ENCODE data around the gene NSMF.
"Not testable (repeated sequence)": the region's sequence is repeated elsewhere in the genome, so short reads cannot be mapped to it uniquely, and the experiment has no call there.

The NSMF gene

DNA sequence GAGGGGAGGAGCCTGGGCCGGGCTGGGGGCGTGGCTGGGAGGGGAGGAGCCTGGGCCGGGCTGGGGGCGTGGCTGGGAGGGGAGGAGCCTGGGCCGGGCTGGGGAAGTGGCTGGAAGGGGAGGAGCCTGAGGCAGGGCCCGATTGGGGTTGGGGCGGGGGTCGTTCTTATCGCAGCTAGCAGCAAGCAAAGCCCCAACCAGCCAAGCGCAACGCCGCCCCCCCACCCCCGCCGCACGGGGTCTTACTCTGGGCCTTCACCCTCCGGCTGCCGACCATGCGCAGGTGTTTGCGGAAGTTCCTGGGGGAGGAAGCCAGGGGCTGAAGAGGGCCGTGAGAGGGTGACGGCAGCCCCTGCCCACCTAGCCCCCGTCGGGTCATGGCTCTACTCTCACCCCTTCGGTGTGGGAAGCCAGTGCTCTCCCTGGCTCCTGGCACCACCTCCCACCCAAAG, 5.0 kb downstream of the NSMF start:
- H3K27ac Mint-ChIP-seq, result peak overlapping the region; percentile 96
- H3K4me1 Mint-ChIP-seq, result peaks cover 19% of the 10 kb centered on the region
- no peaks in the 10 kb centered on the region for H3K27me3 Mint-ChIP-seq (ENCODE audit: low read depth, poor library complexity)
- DNase-seq, result peak; percentile 71
- peak overlapping the region; percentile 44 for H3K4me3 Mint-ChIP-seq
- H3K36me3 Mint-ChIP-seq (ENCODE audit: low read depth), result peaks cover 16% of the 10 kb centered on the region
- H3K9me3 Mint-ChIP-seq, result no peaks in the 10 kb centered on the region
- no peak for TF ChIP-seq CTCF (IDR thresholded peaks at IDR 0.05)

GRCh38 chr9:137453643-137454081, 5.5 kb downstream of the NSMF start:
- no peak for TF ChIP-seq CTCF (IDR thresholded peaks at IDR 0.05)
- Mint-ChIP-seq H3K4me1 (peaks cover 19% of the 10 kb centered on the region), H3K27ac (no peak overlapping the region), H3K36me3 (ENCODE audit: low read depth) (peaks cover 16% of the 10 kb centered on the region), H3K9me3 (no peaks in the 10 kb centered on the region), H3K4me3 (peak overlapping the region; percentile 50), H3K27me3 (ENCODE audit: low read depth, poor library complexity) (no peaks in the 10 kb centered on the region)
- peak; percentile 80 for DNase-seq

GRCh38 chr9:137452761-137453642, 6.1 kb downstream of the NSMF start:
- DNase-seq, result peak; percentile 20
- Mint-ChIP-seq H3K27ac (no peak overlapping the region), H3K4me1 (peaks cover 19% of the 10 kb centered on the region), H3K27me3 (ENCODE audit: low read depth, poor library complexity) (no peaks in the 10 kb centered on the region), H3K4me3 (no peak overlapping the region), H3K36me3 (ENCODE audit: low read depth) (peaks cover 16% of the 10 kb centered on the region), H3K9me3 (no peaks in the 10 kb centered on the region)
- TF ChIP-seq CTCF (IDR thresholded peaks at IDR 0.05), result no peak

DNA sequence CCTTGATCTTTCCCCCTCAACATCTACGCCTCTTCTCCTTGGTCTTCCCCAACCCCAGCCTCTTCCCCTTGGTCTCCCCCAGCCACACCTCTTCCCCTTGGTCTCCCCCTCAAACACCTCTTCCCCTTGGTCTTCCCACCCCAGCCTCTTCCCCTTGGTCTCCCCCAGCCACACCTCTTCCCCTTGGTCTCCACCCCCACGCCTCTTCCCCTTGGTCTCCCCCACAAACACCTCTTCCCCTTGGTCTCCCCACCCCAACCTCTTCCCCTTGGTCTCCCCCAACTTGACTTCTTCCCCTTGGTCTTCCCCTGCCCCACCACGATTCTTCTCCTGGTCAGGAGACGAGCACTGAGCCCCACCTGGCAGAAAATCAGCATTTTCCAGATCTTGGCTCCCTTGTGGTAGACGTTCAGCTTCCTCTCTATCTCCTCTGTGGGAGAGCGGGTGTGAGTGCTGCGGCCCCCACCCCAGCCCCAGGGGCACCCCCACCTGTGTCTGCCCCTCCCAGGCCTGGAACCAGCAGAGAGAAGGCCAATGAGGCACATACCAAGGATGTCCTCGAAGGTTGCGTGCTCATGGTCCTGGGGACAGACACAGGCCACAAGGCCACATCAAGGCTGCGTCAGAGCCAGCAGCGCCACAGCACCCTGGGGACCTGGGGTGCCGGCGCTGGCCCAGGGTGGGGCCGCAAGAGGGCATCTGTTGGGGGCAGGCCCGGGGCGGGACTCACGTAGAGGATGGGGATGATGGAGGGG, 7.0 kb downstream of the NSMF start:
- DNase-seq, result peak; percentile 2
- TF ChIP-seq CTCF (IDR thresholded peaks at IDR 0.05), result no peak
- H3K27me3 Mint-ChIP-seq (ENCODE audit: low read depth, poor library complexity), result no peaks in the 10 kb centered on the region
- H3K27ac Mint-ChIP-seq, result no peak overlapping the region
- peaks cover 16% of the 10 kb centered on the region for H3K36me3 Mint-ChIP-seq (ENCODE audit: low read depth)
- H3K4me3 Mint-ChIP-seq, result no peak overlapping the region
- H3K4me1 Mint-ChIP-seq, result peaks cover 19% of the 10 kb centered on the region
- no peaks in the 10 kb centered on the region for H3K9me3 Mint-ChIP-seq

DNA sequence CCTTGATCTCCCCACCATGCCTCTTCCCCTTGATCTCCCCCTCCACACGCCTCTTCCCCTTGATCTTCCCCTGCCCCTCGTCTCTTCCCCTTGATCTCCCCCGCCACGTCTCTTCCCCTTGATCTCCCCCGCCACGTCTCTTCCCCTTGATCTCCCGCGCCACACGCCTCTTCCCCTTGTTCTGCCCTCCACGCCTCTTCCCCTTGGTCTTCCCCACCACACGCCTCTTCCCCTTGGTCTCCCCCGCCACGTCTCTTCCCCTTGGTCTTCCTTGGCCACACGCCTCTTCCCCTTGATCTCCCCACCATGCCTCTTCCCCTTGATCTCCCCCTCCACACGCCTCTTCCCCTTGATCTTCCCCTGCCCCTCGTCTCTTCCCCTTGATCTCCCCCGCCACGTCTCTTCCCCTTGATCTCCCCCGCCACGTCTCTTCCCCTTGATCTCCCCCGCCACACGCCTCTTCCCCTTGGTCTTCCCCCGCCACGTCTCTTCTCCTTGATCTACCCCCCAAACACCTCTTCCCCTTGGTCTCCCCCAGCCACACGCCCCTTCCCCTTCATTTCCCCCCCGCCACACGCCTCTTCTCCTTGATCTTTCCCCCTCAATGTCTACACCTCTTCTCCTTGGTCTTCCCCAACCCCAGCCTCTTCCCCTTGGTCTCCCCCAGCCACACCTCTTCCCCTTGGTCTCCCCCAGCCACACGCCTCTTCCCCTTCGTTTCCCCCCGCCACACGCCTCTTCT, 7.7 kb downstream of the NSMF start:
- peaks cover 13% of the 10 kb centered on the region for H3K36me3 Mint-ChIP-seq (ENCODE audit: low read depth)

GRCh38 chr9:137450539-137451222, 8.5 kb downstream of the NSMF start:
- H3K9me3 Mint-ChIP-seq; H3K36me3 Mint-ChIP-seq (ENCODE audit: low read depth); H3K27me3 Mint-ChIP-seq (ENCODE audit: low read depth, poor library complexity); H3K27ac Mint-ChIP-seq; DNase-seq; H3K4me3 Mint-ChIP-seq: not testable (repeated sequence)
- H3K4me1 Mint-ChIP-seq, result peaks cover 14% of the 10 kb centered on the region

More for the DNA sequence above, 7.7 kb downstream of the NSMF start:
- DNase-seq; H3K9me3 Mint-ChIP-seq; H3K27me3 Mint-ChIP-seq (ENCODE audit: low read depth, poor library complexity); H3K4me3 Mint-ChIP-seq; H3K27ac Mint-ChIP-seq: not testable (repeated sequence)
- H3K4me1 Mint-ChIP-seq, result peaks cover 22% of the 10 kb centered on the region
